Left ventricle myocardium superior (tissue), 1 donor: Measurements from ENCODE around the gene MT1H. TPM values are rescaled to one million over a fixed set of nuclear protein-coding genes. Genes with fewer than 3 reads are reported as not detected.
A peak's percentile ranks its signal among the peaks of the same experiment; 100 is the strongest.

Source experiments
- ATAC-seq: fragments of 200-7000 bp; cut with Tn5 transposase; one replicate; pipeline ENCODE4 v1.9.1; 2020; ENCODE audit warnings: mild to moderate bottlenecking, moderate library complexity
- DNase-seq: peaks from one replicate; pipeline ENCODE4 v3.0.0-alpha.2; 2020
- intact Hi-C: fragments of 100-400 bp; cut with micrococcal nuclease; formaldehyde crosslinking; loops from one replicate; pipeline ENCODE4 v1.11.0; 2022
- total RNA-seq: library from RNA; stranded (reverse); fragmentation: NEBNext Ultra II Directional; extraction: Animal tissue kit (Norgen Biotek cat#: 25700); gene quantifications from one replicate; pipeline ENCODE4 v1.2.1, GENCODE V29; 2021
- donor health status: DM: no; HTN: yes; CAD: no; lungs with severe emphysema.

The MT1H gene
- total RNA-seq, 1 donor from 2014 or later: not detected

- intact Hi-C loops: no loop called here
Measured at GRCh38 chr16:56679078-56679730, 9.6 kb downstream of the MT1H start.

GRCh38 chr16:56679818-56680217 is 10.2 kb downstream of the MT1H start:
- DNase-seq: peak; percentile 49
- ATAC-seq: peak; percentile 65
- intact Hi-C loops: loop anchor here (10.0 kb wide), 1 partner anchor 75 kb away; the partner anchor contains the start of gene MT2A

More at GRCh38 chr16:56679078-56679730, 9.6 kb downstream of the MT1H start:
- ATAC-seq (no peak), DNase-seq (no peak)

DNA sequence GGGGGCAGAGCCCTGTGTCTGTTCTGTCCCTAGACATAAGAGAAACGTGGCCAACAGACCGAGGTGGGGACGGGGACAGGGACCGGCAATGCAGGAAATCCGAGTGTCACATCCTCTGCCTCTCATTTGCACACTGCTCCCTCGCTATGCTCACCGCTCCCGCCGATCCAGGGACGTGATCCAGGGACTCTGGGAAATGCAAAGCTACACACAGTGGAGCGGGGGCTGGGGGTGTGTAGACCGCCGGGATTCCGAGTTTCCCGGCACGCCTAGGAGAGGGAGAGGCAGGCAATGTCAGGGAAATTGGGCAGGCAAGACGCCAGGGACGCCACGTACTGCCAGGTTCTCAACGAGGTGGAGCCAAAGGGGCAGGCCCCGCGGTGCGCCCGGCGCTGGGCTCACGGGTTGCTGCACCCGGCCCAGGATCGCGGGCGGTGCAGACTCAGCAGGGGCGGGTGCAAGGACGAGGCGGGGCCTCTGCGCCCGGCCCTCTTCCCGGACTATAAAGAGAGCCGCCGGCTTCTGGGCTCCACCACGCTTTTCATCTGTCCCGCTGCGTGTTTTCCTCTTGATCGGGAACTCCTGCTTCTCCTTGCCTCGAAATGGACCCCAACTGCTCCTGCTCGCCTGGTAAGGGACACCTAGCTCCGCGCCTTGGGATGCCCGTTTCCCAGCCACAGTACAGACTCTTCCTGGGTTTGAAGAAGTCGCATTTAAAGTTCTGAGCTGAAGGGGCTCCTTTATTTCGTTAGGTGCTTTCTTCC is 12.5 kb downstream of the MT1H start, which contains the start of gene MT1X:
Gene MT1X (plus strand): TSS at position 532 of the 764 bp plus-strand sequence. CDS start 71 bp downstream, at position 603.
- DNase-seq (peak; percentile 98), ATAC-seq (peak; percentile 96)
- intact Hi-C loops: loop anchor here (10.0 kb wide), 1 partner anchor 77 kb away; the partner anchor contains the start of gene MT2A

GRCh38 chr16:56682703-56683397 is 13.2 kb downstream of the MT1H start:
- DNase-seq: no peak
- ATAC-seq: no peak
- intact Hi-C loops: loop anchor here (10.0 kb wide), 1 partner anchor 78 kb away; the partner anchor contains the start of gene MT2A

GRCh38 chr16:56683424-56684172 is 14.0 kb downstream of the MT1H start:
- ATAC-seq (no peak), DNase-seq (peak; percentile 45)
- intact Hi-C loops: loop anchor here (10.0 kb wide), 1 partner anchor 79 kb away; the partner anchor contains the start of gene MT2A

- no peak for DNase-seq
- ATAC-seq: no peak
- intact Hi-C loops: loop anchor here (10.0 kb wide), 1 partner anchor 80 kb away; the partner anchor contains the start of gene MT2A
Measured at GRCh38 chr16:56684256-56684925, 14.8 kb downstream of the MT1H start.

- DNase-seq (no peak), ATAC-seq (peak; percentile 2)
- intact Hi-C loops: loop anchor here (10.0 kb wide), 1 partner anchor 80 kb away; the partner anchor contains the start of gene MT2A
Measured at GRCh38 chr16:56684926-56685590, 15.4 kb downstream of the MT1H start.

DNA sequence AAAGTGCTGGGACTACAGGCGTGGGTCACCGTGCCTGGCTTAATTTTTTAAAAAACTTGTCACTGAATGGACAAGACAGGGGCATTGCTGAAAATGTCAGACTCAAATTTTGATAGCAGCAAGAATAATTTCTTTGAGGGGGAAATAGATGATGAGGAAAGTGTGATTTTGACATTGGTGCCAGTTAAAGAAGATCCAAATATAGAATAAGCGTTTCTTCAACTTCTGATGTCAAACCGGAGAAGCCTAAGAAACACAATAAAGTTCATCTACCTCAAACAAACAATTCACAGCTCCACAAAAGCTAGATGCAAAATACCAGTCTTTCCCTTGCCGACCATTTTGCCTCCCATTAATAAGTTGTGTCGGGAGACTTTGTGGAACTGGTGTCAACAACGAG is 17.1 kb downstream of the MT1H start:
- intact Hi-C loops: loop anchor here (10.0 kb wide), 1 partner anchor 82 kb away; the partner anchor contains the start of gene MT2A
- ATAC-seq: no peak
- no peak for DNase-seq

- ATAC-seq (no peak), DNase-seq (no peak)
- intact Hi-C loops: loop anchor here (10.0 kb wide), 1 partner anchor 84 kb away; the partner anchor contains the start of gene MT2A
Measured at GRCh38 chr16:56688762-56689161, 19.1 kb downstream of the MT1H start.

GRCh38 chr16:56689171-56689570 is 19.6 kb downstream of the MT1H start:
- no peak for ATAC-seq
- intact Hi-C loops: loop anchor here (10.0 kb wide), 1 partner anchor 84 kb away; the partner anchor contains the start of gene MT2A

DNA sequence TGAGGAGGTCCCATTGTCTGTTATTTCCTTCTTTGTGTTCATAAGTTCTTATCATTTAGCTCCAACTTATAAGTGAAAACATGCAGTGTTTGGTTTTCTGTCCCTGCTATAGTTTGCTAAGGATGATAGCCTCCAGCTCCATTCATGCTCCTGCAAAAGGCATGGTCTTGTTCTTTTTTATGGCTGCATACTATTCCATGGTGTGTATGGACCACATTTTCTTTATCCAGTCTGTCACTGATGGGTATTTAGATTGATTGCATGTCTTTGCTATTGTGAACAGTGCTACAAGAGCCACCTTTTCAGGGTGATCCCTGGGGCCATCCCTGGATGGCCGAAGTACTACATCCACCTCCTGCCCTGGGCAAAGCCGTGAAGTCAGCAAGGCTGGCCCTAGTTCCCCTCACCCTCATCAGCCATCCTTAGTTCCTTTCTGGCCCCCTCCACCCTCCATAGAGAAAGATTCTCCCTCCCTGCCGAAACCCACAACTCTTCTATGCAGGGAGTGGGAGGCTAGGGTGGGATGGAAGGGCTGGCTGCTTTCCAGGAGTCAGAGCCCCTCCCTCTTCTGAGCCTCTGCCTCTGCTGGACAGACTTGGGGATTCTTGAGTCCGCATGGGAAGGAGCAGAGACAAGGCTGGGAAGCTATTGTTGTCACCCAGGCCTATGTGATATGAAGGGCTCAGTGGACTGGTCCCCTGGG is 21.0 kb downstream of the MT1H start:
- DNase-seq (no peak), ATAC-seq (no peak)
- intact Hi-C loops: no loop called here

More at GRCh38 chr16:56689171-56689570, 19.6 kb downstream of the MT1H start:
- DNase-seq: no peak

- intact Hi-C loops: no loop called here
- ATAC-seq (peak; percentile 95), DNase-seq (no peak)
Measured at GRCh38 chr16:56691885-56692284, 22.3 kb downstream of the MT1H start.

DNA sequence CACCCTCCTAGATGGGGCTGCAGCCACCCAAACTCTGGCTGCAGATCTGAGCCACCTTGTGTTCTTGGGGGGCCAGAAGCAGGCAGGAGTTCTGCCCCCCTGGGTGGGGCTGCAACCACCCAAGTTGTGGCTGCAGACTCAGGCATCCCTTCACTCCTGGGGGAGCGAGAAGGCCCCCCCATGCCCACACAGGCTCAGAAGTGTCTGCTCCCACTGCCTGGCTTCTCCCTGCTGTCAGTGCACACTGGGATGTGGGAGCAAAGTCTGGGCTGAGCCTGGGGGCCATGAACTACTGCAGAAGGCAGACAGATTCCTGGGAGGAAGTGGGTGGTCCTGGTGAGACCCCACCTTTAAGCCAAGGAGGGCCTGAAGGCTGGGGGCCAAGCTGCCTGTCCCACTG is 25.6 kb downstream of the MT1H start:
- DNase-seq (no peak), ATAC-seq (no peak)
- intact Hi-C loops: no loop called here

DNA sequence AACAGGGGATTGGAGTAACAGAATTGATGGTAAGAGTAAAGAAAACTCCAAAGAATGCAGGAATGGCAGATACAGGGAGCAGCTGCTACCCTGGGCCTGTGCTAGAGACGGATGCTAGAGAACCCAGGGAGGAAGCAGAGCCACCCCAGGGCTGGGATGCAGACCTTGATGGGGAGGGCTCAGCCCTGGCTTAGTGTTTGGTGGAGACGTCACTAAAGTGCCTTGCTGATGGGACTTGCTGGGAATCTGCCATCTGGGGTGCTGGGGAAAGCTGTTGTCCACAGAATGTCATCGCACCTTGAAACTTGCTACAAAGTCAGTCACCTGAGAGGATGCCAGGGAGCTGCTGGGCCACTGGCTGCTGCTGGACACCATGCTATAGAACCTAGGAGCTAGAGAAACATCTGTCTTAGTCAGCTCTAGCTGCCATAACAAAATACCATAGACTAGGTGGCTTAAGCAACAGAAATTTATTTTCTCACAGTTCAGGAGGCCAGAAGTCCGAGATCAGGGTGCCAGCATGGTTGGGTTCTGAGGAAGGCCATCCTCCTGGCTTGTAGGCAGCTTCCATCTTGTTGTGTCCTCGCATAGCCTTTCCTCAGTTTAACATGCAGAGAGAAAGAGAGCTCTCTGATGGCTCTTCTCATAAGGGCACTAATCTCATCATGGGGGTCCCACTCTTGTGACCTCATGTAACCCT is 28.0 kb downstream of the MT1H start:
- intact Hi-C loops: no loop called here
- no peak for DNase-seq
- ATAC-seq: no peak

GRCh38 chr16:56700195-56700594 is 30.6 kb downstream of the MT1H start:
- no peak for ATAC-seq
- intact Hi-C loops: loop anchor here (10.0 kb wide), 1 partner anchor 185 kb away; no protein-coding TSS in a partner anchor
- DNase-seq: no peak

DNA sequence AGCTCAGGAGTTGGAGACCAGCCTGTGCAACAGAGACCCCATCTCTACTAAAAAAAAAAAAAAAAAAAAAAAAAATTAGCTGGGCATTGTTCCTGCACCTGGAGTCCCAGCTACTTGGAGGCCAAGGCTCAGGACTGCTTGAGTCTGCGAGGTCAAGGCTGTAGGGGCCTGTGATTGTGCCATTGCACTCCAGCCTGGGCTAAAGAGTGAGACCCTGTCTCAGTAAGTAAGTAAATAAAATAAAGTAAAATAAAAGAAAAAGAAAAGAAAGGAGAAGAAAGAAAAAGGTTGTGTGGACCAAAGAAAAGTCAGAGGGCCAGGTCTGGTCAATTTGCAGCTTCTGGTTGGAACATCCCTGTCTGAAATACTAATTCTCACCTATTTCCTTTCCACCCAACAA is 31.0 kb downstream of the MT1H start:
- DNase-seq: no peak
- no peak for ATAC-seq
- intact Hi-C loops: loop anchor here (10.0 kb wide), 1 partner anchor 186 kb away; no protein-coding TSS in a partner anchor
